Osteocyte (in vitro differentiated cells): ENCODE results near the gene GRAMD4. TPM values are rescaled to one million over a fixed set of nuclear protein-coding genes. Genes with fewer than 3 reads are reported as not detected.
A peak's percentile ranks its signal among the peaks of the same experiment; 100 is the strongest.

Experiments used
- DNase-seq: peaks from one replicate; pipeline ENCODE4 v3.0.0; 2021; ENCODE audit warnings: mixed read lengths; ENCODE audit not compliant: unreplicated experiment; ENCODE audit errors: extremely low spot score
- H3K27ac Mint-ChIP-seq: one replicate; pipeline ENCODE4 v1.8.0; 2021; ENCODE audit warnings: mild to moderate bottlenecking, mixed read lengths; ENCODE audit not compliant: unreplicated experiment
- H3K27me3 Mint-ChIP-seq: one replicate; pipeline ENCODE4 v1.8.0; 2021; ENCODE audit warnings: mixed read lengths; ENCODE audit not compliant: unreplicated experiment
- H3K36me3 Mint-ChIP-seq: one replicate; pipeline ENCODE4 v1.8.0; 2021; ENCODE audit warnings: mixed read lengths; ENCODE audit not compliant: unreplicated experiment
- H3K4me1 Mint-ChIP-seq: one replicate; pipeline ENCODE4 v1.8.0; 2021; ENCODE audit warnings: mixed read lengths; ENCODE audit not compliant: unreplicated experiment
- H3K4me3 Mint-ChIP-seq: one replicate; pipeline ENCODE4 v1.8.0; 2021; ENCODE audit warnings: mild to moderate bottlenecking, moderate library complexity, mixed read lengths; ENCODE audit not compliant: unreplicated experiment
- H3K9me3 Mint-ChIP-seq: one replicate; pipeline ENCODE4 v1.8.0; 2021; ENCODE audit warnings: mixed read lengths; ENCODE audit not compliant: unreplicated experiment
- total RNA-seq: library from RNA; stranded (reverse); gene quantifications from 2 replicates; pipeline ENCODE4 v1.2.1, GENCODE V29; 2021
- TF ChIP-seq, protein P1 (sequence below): fragments of 200-600 bp; sonication (generic); IDR thresholded peaks from 2 replicates; pipeline ENCODE4 v1.5.0; 2021; ENCODE audit warnings: antibody characterized with exemption, mild to moderate bottlenecking, moderate library complexity

Gene GRAMD4
- total RNA-seq, 1 donor from 2014 or later: 37.4 TPM

DNA sequence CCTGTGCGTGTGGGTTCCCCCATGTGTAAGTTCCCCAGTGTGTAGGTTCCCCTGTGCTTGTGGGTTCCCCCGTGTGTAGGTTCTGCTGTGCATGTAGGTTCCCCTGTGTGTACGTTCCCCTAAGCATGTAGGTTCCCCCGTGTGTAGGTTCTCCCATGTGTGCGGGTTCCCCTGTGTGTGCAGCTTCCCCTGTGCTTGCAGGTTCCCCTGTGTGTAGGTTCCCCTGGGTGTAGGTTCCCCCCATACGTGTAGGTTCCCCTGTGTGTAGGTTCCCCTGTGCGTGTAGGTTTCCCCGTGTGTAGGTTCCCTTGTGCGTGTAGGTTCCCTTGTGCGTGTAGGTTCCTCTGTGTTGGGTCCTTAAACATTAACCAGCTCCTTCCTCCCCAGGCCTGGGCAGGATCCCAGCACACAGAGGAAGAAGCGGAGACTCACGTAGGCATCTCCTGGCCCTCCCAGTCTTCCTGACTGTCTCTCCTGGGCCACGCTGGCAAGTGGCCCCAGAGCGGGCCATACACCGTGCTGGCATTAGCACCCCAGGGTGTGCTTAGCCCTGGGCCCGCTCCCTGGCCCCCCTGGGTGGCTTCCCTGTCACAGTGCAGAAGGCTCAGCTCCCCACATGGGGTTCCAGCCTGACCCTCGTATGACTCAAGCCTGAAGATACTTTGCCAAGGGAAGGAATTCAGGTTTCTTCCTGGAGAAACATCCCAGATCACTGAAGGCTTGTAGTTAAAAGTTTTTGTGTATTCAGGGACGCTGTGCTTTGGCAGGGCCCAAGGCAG is 2.8 kb upstream of the GRAMD4 start:
- H3K4me1 Mint-ChIP-seq: peaks cover 42% of the 10 kb centered on the region
- no peak for DNase-seq

DNA sequence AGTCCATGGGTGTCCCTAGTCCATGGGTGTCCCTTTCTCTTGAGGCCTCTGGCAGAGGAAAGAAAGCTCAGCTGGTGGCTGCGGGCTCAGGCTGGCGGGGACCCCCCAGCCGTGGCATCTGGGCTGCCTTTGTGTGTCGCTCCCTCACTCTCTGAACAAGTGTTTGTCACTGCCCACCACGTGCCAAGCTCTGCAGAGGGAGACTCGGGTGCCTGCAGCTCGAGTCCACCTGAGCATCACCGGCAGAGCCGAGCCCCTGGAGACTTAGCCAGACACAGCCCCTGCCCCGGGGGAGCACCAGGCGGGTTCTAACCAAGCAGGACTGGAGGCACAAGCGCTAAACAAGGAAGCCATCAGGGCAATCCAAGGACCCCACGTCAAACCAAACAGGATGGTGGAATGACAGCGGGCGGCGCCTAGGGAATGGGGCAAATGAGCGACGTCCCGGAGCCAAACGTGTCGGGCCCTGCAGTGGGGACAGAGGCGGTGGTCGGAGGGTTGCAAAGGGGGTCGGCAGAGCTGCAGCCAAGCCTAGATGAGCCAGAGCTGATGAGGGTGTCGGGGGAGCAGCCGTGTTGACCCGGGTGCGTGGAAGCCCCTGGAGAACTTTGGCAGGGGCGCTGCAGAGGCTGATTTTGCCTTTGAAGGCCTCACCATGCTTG is 2.1 kb upstream of the GRAMD4 start:
- H3K36me3 Mint-ChIP-seq: no peaks in the 10 kb centered on the region
- H3K27ac Mint-ChIP-seq: peak overlapping the region; percentile 41
- no peak for DNase-seq
- no peaks in the 10 kb centered on the region for H3K9me3 Mint-ChIP-seq
- H3K4me3 Mint-ChIP-seq: no peak overlapping the region
- H3K4me1 Mint-ChIP-seq: peaks cover 35% of the 10 kb centered on the region
- no peaks in the 10 kb centered on the region for H3K27me3 Mint-ChIP-seq
- TF ChIP-seq, protein P1, sequence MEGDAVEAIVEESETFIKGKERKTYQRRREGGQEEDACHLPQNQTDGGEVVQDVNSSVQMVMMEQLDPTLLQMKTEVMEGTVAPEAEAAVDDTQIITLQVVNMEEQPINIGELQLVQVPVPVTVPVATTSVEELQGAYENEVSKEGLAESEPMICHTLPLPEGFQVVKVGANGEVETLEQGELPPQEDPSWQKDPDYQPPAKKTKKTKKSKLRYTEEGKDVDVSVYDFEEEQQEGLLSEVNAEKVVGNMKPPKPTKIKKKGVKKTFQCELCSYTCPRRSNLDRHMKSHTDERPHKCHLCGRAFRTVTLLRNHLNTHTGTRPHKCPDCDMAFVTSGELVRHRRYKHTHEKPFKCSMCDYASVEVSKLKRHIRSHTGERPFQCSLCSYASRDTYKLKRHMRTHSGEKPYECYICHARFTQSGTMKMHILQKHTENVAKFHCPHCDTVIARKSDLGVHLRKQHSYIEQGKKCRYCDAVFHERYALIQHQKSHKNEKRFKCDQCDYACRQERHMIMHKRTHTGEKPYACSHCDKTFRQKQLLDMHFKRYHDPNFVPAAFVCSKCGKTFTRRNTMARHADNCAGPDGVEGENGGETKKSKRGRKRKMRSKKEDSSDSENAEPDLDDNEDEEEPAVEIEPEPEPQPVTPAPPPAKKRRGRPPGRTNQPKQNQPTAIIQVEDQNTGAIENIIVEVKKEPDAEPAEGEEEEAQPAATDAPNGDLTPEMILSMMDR: no peak

More for the DNA sequence above, 2.8 kb upstream of the GRAMD4 start:
- Mint-ChIP-seq H3K4me3 (no peak overlapping the region), H3K27ac (no peak overlapping the region), H3K36me3 (no peaks in the 10 kb centered on the region), H3K27me3 (no peaks in the 10 kb centered on the region), H3K9me3 (no peaks in the 10 kb centered on the region)
- TF ChIP-seq, protein P1: no peak

DNA sequence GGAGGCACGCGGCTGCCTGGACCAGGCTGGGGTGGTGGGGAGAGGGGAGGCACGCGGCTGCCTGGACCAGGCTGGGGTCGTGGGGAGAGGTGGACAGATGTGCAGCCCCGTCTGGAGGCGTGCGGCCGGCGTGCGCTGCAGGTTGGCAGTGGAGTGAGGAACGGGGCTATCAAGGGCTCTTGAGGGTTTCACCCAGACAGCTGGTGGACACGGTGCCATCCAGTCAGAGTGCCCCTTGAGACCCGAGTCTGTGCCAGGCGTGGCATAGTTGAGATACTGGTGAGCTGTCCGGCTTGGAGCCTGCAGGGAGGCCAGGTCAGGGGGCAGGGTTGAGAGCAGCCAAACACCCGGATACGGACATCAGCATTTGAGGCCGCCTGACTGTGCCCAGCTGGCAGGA is 1.5 kb upstream of the GRAMD4 start:
- Mint-ChIP-seq H3K27me3 (no peaks in the 10 kb centered on the region), H3K4me1 (peaks cover 29% of the 10 kb centered on the region), H3K4me3 (no peak overlapping the region), H3K27ac (no peak overlapping the region), H3K9me3 (no peaks in the 10 kb centered on the region), H3K36me3 (no peaks in the 10 kb centered on the region)
- TF ChIP-seq, protein P1: no peak
- DNase-seq: no peak

DNA sequence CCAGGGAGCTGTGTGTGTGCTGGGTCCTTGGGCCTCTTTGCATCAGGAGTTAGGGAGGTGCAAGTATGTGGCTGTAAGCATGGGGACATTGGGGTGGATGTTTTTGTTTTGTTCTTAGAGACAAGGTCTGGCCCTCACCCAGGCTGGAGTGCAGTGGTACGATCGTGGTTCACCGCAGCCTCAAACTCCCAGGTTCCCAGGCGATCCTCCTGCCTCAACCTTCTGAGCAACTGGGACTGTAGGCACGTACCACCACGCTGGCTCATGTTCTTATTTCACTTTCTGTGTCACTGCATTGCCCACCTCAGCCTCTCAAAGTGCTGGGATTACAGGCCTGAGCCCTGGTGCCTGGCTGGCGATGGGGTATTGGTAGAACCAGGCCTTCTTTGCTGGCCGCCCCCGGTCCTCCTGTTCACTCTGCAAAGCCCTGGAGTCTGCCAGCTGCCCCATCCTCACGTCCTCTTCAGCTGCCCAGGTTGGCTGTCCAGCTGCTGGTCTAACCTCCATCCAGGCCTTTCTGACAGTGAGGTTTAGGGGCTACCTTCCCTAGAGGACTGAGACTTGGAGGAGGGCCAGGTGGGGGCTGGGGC is 851 bp upstream of the GRAMD4 start:
- Mint-ChIP-seq H3K4me1 (peaks cover 24% of the 10 kb centered on the region), H3K4me3 (no peak overlapping the region), H3K27me3 (no peaks in the 10 kb centered on the region), H3K36me3 (no peaks in the 10 kb centered on the region), H3K27ac (no peak overlapping the region), H3K9me3 (no peaks in the 10 kb centered on the region)
- no peak for DNase-seq
- TF ChIP-seq, protein P1: no peak
